HG02973 (cell line): Measurements from ENCODE around the gene PAOX.
"Not testable (repeated sequence)": the region's sequence is repeated elsewhere in the genome, so short reads cannot be mapped to it uniquely, and the experiment has no call there.

Experiments
- ATAC-seq: cut with Tn5 transposase; IDR thresholded peaks from one replicate; pipeline ENCODE4 v1.9.1; 2021; ENCODE audit warnings: moderate library complexity; ENCODE audit not compliant: unreplicated experiment

The PAOX gene

GRCh38 chr10:133362846-133363245 lies 16.2 kb upstream of the PAOX start:
- ATAC-seq: no peak

DNA sequence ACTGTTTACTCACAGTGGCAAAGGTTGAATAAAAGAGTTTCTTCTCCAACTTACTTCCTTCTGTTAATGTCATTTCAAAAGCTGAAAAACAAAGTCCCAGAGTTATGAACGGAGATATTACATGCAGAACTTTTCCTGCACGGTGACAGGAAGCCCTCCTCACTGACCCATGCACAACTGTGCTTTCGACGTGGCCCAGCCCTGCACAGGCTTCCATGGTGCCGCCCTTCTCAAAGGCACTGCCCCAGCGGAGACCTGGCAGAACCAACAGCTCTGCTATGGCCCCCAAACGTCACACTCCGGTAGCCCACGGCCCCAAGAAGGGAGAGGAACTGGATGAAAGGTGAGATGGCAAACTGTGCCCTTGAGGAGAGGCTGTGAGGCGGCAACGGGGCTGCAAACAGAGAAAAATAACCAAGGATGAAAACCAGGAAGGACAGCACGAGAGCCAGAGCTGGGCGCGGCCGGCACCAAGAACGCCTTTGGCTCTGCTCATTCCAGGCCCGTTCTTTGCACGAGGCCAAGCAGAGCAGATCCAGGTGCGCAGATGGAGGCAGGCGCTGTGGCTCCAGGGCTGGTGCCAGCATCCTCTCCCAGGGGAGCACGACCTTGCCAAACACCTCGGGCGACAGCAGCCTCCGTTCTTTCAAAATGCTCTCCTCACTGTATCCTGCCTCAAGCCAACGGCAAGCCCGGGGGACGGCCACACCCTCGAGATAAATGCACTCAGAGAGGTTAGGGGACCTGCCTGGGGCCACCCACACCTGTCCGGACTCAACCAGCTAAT lies 14.2 kb upstream of the PAOX start:
- ATAC-seq: no peak

DNA sequence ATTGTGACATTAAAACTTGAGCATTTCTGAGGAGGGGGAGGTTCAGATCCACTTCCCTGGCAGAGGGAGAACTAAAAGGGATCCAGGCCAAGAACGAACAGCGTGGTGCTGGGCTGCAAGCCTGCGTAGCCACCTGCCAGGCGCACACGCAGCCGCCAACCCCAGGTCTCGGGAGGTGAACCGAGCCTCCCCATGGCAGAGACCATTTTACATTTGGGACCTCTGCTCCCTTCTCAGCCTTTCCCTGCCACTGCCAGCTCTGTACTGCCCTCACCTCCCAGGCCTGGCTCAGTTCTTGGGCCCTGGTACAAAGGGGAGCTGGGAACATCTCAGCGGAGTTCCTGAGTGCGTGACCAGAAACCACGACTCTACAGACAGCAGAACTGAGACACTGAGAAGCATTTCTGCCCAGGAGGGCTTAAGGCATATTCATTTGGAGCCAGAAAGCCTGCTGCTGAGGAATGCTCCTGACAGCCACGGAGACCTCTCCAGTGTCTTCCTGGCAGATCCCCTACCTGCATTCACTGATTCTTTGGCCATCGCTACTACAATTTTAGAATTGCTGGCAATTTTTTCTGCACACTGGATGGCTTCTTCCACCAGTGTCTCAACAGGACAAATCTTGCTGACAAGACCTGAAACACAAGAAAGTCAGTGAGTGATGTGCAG lies 13.5 kb upstream of the PAOX start:
- ATAC-seq: no peak

DNA sequence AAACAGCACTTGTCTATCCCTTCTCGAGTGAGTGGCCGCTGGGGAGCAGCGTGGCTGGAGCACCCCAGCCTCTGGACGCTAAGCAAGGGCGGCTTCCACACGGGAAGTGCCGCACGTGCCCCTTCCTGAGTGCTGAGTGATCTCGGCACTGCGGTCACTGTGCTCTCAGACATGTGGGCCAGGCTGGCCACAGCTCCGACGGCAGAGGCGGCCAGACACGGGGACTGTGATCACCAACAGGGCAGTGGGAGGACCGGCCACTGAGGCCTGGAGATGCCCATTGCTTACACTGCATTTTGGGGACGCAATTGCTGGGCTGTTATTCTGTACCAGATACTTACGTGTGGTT lies 13.0 kb upstream of the PAOX start:
- ATAC-seq: no peak

GRCh38 chr10:133366751-133367150 lies 12.3 kb upstream of the PAOX start:
- no peak for ATAC-seq

- ATAC-seq: not testable (repeated sequence)
These were observed 11.6 kb upstream of the PAOX start for GRCh38 chr10:133367461-133367860.

DNA sequence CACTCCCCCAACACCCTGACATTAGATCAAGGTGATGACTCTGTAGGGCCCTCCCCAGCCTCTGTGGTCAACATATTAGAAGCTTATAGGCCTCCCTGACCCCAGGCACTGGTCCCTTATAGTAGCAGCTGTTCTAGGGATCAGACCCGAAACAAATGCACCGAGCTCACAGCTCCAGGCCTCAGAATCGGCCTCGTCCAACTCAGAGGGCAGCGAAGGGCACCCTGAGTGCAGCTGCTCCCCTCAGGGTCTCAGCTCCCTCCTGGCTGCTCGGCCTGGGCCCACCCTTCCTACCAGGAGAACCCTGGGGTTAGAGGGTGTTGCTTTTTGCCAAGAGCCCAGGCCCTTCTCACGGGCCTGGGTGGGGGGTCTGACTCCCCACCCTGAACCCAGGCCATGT lies 10.9 kb upstream of the PAOX start:
- no peak for ATAC-seq

DNA sequence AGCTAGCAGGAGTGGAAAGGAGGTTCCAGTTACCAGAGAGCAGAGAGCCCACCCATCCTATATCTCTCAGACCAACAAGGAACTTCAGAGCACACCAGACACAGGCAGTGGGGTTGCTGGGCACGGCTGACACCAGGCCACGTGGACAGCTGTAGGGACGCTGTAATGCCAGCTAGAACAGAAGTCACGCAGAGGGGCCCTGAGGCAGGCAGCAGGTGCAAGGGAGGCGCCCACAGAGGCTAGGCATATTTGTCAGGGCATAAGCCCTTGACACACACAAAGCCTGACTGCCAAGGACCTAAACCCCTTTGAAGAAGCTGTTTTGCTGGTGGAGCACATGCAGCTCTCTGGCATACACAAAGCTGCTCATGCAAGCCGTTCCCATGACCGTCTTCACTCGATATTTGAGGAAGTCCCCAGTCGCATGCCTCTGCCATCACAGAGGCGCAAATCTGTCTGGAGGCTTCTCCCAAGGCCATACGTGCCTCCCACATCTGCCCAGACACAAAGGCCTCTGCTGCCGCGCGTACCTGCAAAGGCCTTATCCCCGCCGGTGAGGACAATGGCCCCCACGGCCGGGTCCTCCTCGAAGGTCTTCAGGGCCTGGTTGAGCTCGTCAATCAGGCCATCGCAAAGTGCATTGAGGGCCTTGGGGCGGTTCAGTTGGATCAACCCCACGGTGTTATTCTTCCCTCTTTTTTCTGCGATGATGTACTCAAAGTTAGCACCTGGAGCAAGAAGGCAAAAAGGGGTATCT lies 8.9 kb upstream of the PAOX start:
- ATAC-seq: no peak

DNA sequence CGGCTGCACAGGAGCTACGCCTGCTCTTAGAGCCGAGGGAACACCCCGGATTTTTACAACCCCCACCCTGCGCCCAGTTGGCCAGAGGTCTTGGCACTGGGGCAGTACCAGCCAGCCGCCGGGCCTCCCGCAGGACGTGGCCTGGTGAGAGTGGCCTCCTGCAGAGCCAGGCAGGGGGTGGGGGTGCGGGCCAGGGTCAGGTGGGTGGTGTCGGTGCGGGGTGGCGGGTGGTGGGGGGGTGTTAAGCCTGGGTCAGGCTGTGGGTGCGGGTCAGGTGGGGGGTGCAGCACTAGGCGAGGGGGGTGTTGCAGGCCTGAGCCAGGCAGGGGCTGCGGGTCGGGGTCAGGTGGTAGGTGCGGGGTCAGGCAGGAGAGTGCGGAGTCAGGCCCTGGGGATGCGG lies 6.6 kb upstream of the PAOX start:
- no peak for ATAC-seq

- peak; percentile 93 for ATAC-seq
These were observed 5.6 kb upstream of the PAOX start, which contains the start of gene ECHS1 for GRCh38 chr10:133373174-133374090. TSS of gene ECHS1 (minus strand) at chr10:133373354. CDS start at chr10:133373333, 21 bp downstream.

- no peak for ATAC-seq
These were observed 3.5 kb upstream of the PAOX start for GRCh38 chr10:133375357-133376115.

- ATAC-seq: not testable (repeated sequence)
These were observed 2.9 kb upstream of the PAOX start for GRCh38 chr10:133376183-133376582.

DNA sequence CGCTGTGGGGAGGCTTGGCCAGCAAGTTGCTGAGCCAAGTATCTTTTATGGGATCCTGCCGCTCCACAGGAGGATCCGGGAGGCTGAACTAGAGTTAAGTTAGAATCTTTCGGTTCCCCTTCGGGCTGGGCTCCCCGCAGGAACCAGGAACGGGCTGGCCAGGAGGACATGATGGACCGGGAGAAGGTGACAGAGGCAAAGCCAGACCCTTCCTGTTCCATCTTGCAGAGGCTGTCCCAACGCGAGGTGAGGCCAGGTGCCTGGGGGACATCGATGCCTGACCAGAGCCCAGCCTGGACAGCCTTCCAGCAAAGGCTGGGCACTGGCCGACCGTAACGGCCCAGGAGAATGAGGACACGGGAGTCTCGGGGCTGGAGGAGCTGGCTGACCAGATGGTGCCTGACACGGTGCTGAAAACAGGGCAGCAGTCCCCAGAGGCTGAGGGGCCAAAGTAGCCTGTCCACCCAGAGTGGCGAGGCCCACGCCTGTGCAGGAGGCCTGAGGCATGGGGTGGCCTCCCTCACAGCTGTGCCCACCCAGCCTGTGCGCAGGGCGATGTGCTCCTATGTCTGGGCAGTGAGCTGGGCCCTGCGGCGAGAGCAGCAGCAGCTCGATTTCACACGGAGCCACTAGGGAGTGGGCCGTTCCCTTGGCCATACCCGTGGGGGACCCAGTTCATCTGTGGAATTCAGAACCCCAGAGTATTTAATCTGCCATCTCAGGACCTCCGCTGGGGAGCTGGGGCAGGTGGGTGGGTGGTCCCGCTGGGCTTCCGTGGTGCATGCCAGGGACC lies 1.8 kb upstream of the PAOX start:
- no peak for ATAC-seq

GRCh38 chr10:133377818-133378250 lies 1.2 kb upstream of the PAOX start:
- no peak for ATAC-seq

DNA sequence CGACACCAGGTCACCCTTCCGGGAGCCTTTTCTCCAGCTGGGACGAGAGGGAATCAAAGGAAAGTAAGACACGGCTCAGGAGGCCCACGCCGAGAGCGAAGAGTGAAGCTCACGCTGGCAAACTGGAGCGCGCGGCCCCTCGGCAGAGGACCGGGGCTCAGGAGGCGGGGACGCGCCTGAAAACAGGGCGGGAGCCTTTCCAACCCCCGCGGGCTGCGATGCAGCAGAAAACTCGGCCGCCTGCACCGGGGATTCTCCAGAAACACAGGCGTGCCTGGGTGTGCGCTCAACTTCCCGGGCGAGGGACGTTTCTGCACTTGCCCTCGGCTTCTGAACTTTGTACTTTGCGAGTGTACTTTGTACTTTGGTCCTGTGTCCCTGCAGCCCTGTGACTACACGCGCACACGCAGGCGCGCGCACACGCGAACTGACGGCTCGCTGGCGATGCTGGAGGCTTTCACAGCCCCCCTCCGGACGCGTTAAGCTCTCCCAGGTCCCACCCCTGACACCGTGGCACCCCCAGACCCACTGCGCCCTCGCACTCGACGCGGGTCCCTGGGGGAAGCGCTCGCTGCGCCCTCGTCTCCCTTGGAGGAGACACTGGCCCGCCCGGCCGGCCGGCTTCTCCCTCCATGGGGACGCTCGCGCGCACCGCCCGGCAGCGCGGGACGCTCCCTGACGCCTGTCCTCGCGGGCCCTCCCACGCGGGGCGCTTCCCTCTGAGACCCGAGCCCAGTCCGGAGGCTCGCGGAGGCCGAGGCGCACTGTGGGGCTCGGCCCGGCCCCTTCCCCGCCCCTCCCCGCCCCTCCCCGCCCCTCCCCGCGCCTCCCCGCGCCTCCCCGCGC lies 588 bp upstream of the PAOX start:
- no peak for ATAC-seq

DNA sequence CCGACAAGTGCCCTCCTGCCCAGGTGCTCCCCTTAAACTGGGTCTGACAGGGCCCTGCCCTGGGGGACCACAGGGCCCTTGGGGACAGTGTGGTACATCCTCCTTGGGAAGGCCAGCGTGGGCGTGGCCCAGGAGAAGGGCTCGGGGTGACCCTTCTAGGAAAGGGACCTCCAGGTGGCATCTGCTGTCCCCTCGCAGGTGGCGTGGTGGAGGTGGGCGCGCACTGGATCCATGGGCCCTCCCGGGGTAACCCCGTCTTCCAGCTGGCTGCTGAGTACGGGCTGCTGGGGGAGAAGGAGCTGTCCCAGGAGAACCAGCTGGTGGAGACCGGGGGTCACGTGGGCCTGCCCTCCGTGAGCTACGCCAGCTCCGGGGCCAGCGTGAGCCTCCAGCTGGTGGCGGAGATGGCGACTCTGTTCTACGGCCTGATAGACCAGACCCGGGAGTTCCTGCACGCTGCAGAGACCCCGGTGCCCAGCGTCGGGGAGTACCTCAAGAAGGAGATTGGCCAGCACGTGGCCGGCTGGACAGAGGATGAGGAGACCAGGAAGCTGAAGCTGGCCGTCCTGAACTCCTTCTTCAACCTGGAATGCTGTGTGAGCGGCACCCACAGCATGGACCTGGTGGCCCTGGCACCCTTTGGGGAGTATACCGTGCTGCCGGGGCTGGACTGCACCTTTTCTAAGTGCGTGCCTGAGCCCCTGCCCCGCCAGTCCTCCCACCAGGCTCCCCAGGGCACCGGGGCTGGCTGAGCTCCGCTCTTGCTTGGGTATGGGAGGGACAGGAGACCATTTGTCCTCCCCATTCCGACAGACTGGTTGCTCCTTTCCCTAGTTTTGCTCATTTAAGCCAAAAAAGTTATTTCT lies 972 bp downstream of the PAOX start:
- ATAC-seq: no peak

DNA sequence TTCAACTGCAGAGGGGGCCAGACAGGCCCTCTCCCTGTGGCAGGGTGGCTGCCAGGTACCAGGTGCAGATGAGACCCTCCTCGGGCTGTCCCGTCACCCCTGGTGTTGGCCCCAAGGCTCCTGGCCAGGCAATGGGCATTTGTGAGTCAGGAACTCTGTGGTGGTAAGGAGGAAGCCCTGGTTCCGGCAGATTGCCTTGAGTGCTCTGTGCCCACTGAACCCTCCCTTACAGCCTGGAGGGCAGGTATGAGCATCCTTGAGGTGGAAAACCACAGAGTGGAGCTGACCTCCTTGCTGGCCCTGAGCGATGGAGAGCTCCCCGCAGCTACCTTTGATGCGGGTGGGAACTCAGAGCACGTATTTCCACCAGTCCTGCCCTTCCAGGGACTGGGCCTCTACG lies 2.0 kb downstream of the PAOX start:
- no peak for ATAC-seq
